ENCODE results near the gene PMPCA. TPM values are rescaled to one million over a fixed set of nuclear protein-coding genes. Genes with fewer than 3 reads are reported as not detected.

PMPCA gene
- polyA plus RNA-seq, 4 donors, result 38.7 to 70.2 (median 57.9) TPM

Other genes starting within 250 kb of the PMPCA start
- gene LHX3, start 205.5 kb upstream of the PMPCA start, polyA plus RNA-seq (ENCODE audit: insufficient read length in 4 of 4), result not detected
- gene QSOX2, start 164.8 kb upstream of the PMPCA start, polyA plus RNA-seq (ENCODE audit: insufficient read length in 4 of 4), result 10 to 100 TPM; 14.3 to 20.6 (median 15.5) TPM
- gene CCDC187, start 106.6 kb upstream of the PMPCA start, polyA plus RNA-seq (ENCODE audit: insufficient read length in 4 of 4), result 1 to 10 TPM in 3 of 4 donors, under 1 TPM in 1; 0.07 to 4.7 (median 2.2) TPM
- 10 to 100 TPM; 24.3 to 46.1 (median 29.6) TPM for gene GPSM1, start 83.1 kb upstream of the PMPCA start, polyA plus RNA-seq (ENCODE audit: insufficient read length in 4 of 4)
- 10 to 100 TPM in 1 of 4 donors, 1 to 10 TPM in 3; 4.8 to 28.7 (median 6.2) TPM for gene DNLZ, start 46.9 kb upstream of the PMPCA start, polyA plus RNA-seq (ENCODE audit: insufficient read length in 4 of 4)
- gene CARD9, start 37.0 kb upstream of the PMPCA start, polyA plus RNA-seq (ENCODE audit: insufficient read length in 4 of 4), result 1 to 10 TPM; 1.2 to 2.9 (median 2.2) TPM
- gene SNAPC4, start 10.5 kb upstream of the PMPCA start, polyA plus RNA-seq (ENCODE audit: insufficient read length in 4 of 4), result 10 to 100 TPM in 3 of 4 donors, 1 to 10 TPM in 1; 7.6 to 14.2 (median 12.3) TPM
- 10 to 100 TPM; 42.1 to 61.4 (median 46.4) TPM for gene ENTR1, start within 50 bp of the PMPCA start, polyA plus RNA-seq (ENCODE audit: insufficient read length in 4 of 4)
- gene INPP5E, start 29.2 kb downstream of the PMPCA start, polyA plus RNA-seq (ENCODE audit: insufficient read length in 4 of 4), result 10 to 100 TPM; 10.2 to 18.8 (median 13.1) TPM
- gene SEC16A, start 72.4 kb downstream of the PMPCA start, polyA plus RNA-seq (ENCODE audit: insufficient read length in 4 of 4), result 10 to 100 TPM; 50.7 to 72.4 (median 60.7) TPM
- 10 to 100 TPM; 15.8 to 39.3 (median 25.7) TPM for gene NOTCH1, start 135.4 kb downstream of the PMPCA start, polyA plus RNA-seq (ENCODE audit: insufficient read length in 4 of 4)